CD4-positive, alpha-beta T cell (primary cell): ENCODE data around the gene ITGA11. TPM values are rescaled to one million over a fixed set of nuclear protein-coding genes. Genes with fewer than 3 reads are reported as not detected.

Experiments used
- ATAC-seq: fragments of 200-7000 bp; cut with Tn5 transposase; one replicate; pipeline ENCODE4 v1.10.0; 2022; ENCODE audit warnings: mild to moderate bottlenecking; ENCODE audit not compliant: poor library complexity
- CTCF ChIA-PET: fragments of 350-600 bp; sonication (Branson Sonifier 250); formaldehyde crosslinking; loops from one replicate; lab custom pipeline; 2021; ENCODE audit warnings: antibody characterized with exemption, inconsistent platforms; lab: Charles Lee
- POLR2A ChIA-PET: fragments of 350-600 bp; sonication (Branson Sonifier 250); formaldehyde crosslinking; loops from one replicate; lab custom pipeline; 2021; ENCODE audit warnings: antibody characterized with exemption, inconsistent platforms; lab: Charles Lee
- DNase-seq, 14 experiments: peaks; one replicate each; pipeline ENCODE4 v3.0.0-alpha.2; 2013 to 2020; ENCODE audit warnings: mixed read lengths in 2 of 14
- H3K27ac ChIP-seq, 2 donors: one replicate each; pipeline versions ENCODE4 v1.5.1 to v1.7.0; 2013; ENCODE audit warnings: low read length in 2 of 2, low read depth in 1 of 2, mild to moderate bottlenecking in 1 of 2
- H3K27me3 ChIP-seq, 2 experiments: 1 replicate in 1 of 2; 2 replicates in 1 of 2; pipeline versions ENCODE4 v1.6.1 to v1.7.0; 2013; ENCODE audit warnings: low read length in 2 of 2, control low read depth in 1 of 2, mild to moderate bottlenecking in 1 of 2, moderate library complexity in 1 of 2; ENCODE audit not compliant: insufficient read depth in 2 of 2, control insufficient read depth in 1 of 2
- H3K36me3 ChIP-seq: one replicate; pipeline ENCODE4 v1.6.1; 2013; ENCODE audit warnings: low read length, control low read depth; ENCODE audit not compliant: insufficient read depth
- H3K4me1 ChIP-seq: one replicate; pipeline ENCODE4 v1.6.1; 2013; ENCODE audit warnings: low read length, control low read depth; ENCODE audit not compliant: insufficient read depth
- H3K4me3 ChIP-seq: one replicate; pipeline ENCODE4 v1.5.1; 2013; ENCODE audit warnings: mild to moderate bottlenecking, low read length, moderate library complexity
- H3K9me3 ChIP-seq, 2 experiments: 1 replicate in 1 of 2; 2 replicates in 1 of 2; pipeline versions ENCODE4 v1.6.1 to v1.7.0; 2013; ENCODE audit warnings: low read length in 2 of 2, mild to moderate bottlenecking in 2 of 2, control low read depth in 1 of 2, moderate library complexity in 1 of 2; ENCODE audit not compliant: control insufficient read depth in 1 of 2, insufficient read depth in 1 of 2
- H3K27ac Mint-ChIP-seq: one replicate; pipeline ENCODE4 v1.8.0; 2020; ENCODE audit warnings: mixed read lengths
- H3K27me3 Mint-ChIP-seq: one replicate; pipeline ENCODE4 v1.8.0; 2021; ENCODE audit warnings: mixed read lengths
- H3K36me3 Mint-ChIP-seq: one replicate; pipeline ENCODE4 v1.8.0; 2021; ENCODE audit warnings: low read depth, mixed read lengths
- H3K4me1 Mint-ChIP-seq: one replicate; pipeline ENCODE4 v1.8.0; 2021; ENCODE audit warnings: low read depth, mixed read lengths
- H3K4me3 Mint-ChIP-seq: one replicate; pipeline ENCODE4 v1.8.0; 2020; ENCODE audit warnings: mild to moderate bottlenecking, mixed read lengths
- H3K9me3 Mint-ChIP-seq: one replicate; pipeline ENCODE4 v1.8.0; 2020; ENCODE audit warnings: mixed read lengths
- CTCF ChIP-seq: fragments of 200-600 bp; IDR thresholded peaks from one replicate; pipeline ENCODE4 v1.8.0; 2022; ENCODE audit warnings: antibody characterized with exemption, mild to moderate bottlenecking
- intact Hi-C, 2 experiments: fragments of 100-400 bp; cut with DNase I in 1 of 2; cut with micrococcal nuclease in 1 of 2; formaldehyde crosslinking; loops; one replicate each; pipeline versions ENCODE4 v1.15.1 to v1.9.0; 2023 to 2025; cut with DNase I, micrococcal nuclease
- polyA plus RNA-seq, 2 donors: library from polyadenylated mRNA; unstranded; fragments of 120-200 nt; gene quantifications; one replicate each; pipeline ENCODE4 v1.2.1, GENCODE V29; 2013
- total RNA-seq, 174 experiments: library from RNA in 2 of 174; stranded (reverse) in 2 of 174; gene quantifications; one replicate each; pipeline ENCODE4 v1.2.3 and lab custom pipeline; 2021 to 2026

Gene ITGA11
- under 1 TPM; 0.08 to 0.20 TPM for total RNA-seq
- 0.04 TPM for polyA plus RNA-seq (2013, experiment 1 of 2)
- polyA plus RNA-seq (2013, experiment 2 of 2) = 0.14 TPM
- total RNA-seq (lab: John Stamatoyannopoulos, UW) = 0 to 7.9 (median 0.07) reads per million in 172 experiments

- no peak for TF ChIP-seq CTCF
- H3K4me1 Mint-ChIP-seq = peaks cover 9% of the 10 kb centered on the region
- H3K27ac Mint-ChIP-seq = no peak within 1 kb of the TSS
- peaks cover 80% of the 10 kb centered on the region for H3K27me3 Mint-ChIP-seq
- no peak within 1 kb of the TSS for H3K4me3 ChIP-seq
- H3K36me3 Mint-ChIP-seq = no peaks in the 10 kb centered on the region
- ATAC-seq (no peak), DNase-seq (no peak)
- H3K9me3 Mint-ChIP-seq = no peaks in the 10 kb centered on the region
- H3K4me3 Mint-ChIP-seq = no peak within 1 kb of the TSS
- H3K9me3 ChIP-seq = peaks cover 0 to 8% of the 10 kb centered on the region in 2 experiments
- peaks cover 39 to 42% of the 10 kb centered on the region in 2 experiments for H3K27me3 ChIP-seq
- ChIA-PET CTCF (no interaction called here), POLR2A (no interaction called here)
- peaks cover 6% of the 10 kb centered on the region for H3K4me1 ChIP-seq
- no peak within 1 kb of the TSS for H3K27ac ChIP-seq
- intact Hi-C loops = no loop called here
- H3K36me3 ChIP-seq = no peaks in the 10 kb centered on the region
These were observed at the start of gene ITGA11 for GRCh38 chr15:68431792-68432401. TSS of gene ITGA11 (minus strand) at chr15:68432163. CDS start at chr15:68432066, 97 bp downstream.

- DNase-seq = no peak
- ATAC-seq = no peak
- intact Hi-C loops = no loop called here
These were observed 49.4 kb upstream of the ITGA11 start for GRCh38 chr15:68481321-68481720.

DNA sequence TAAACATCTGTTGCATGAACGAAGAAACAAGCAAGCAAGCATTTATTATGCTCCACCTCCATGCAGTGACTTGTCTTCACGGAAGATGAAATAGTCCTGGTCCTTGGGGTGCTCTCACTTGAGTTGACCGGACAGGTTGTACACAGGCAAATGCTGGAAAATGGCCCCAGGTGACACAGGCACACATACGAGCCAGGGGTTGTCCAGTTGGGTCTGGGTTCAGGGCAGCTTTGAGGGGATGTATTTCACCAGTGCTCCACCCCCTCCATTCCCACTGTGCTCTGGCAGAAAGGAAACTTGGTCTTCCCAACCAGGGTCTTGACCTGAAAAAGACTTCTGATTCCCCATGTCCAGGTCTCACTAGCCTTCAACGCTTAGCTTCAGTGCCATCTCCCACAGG lies 48.3 kb upstream of the ITGA11 start:
- no peaks in the 10 kb centered on the region for H3K4me1 Mint-ChIP-seq
- no peak overlapping the region for H3K4me3 ChIP-seq
- peaks cover 47% of the 10 kb centered on the region for H3K27me3 Mint-ChIP-seq
- no peak overlapping the region for H3K27ac ChIP-seq
- H3K36me3 ChIP-seq = no peaks in the 10 kb centered on the region
- intact Hi-C loops = no loop called here
- H3K9me3 Mint-ChIP-seq = no peaks in the 10 kb centered on the region
- no peak overlapping the region for H3K4me3 Mint-ChIP-seq
- CTCF ChIA-PET = no interaction called here
- no peaks in the 10 kb centered on the region for H3K4me1 ChIP-seq
- DNase-seq = no peak
- no peaks in the 10 kb centered on the region for H3K36me3 Mint-ChIP-seq
- no peak overlapping the region for H3K27ac Mint-ChIP-seq
- peaks cover 0 to 4% of the 10 kb centered on the region in 2 experiments for H3K9me3 ChIP-seq
- no peak for TF ChIP-seq CTCF
- POLR2A ChIA-PET = no interaction called here
- peaks cover 0 to 6% of the 10 kb centered on the region in 2 experiments for H3K27me3 ChIP-seq
- no peak for ATAC-seq

More at GRCh38 chr15:68481321-68481720, 49.4 kb upstream of the ITGA11 start:
- Histone ChIP-seq H3K4me3 (no peak overlapping the region), H3K27ac (no peak overlapping the region), H3K36me3 (no peaks in the 10 kb centered on the region), H3K4me1 (no peaks in the 10 kb centered on the region), H3K27me3 (peaks cover 0 to 6% of the 10 kb centered on the region in 2 experiments), H3K9me3 (peaks cover 0 to 4% of the 10 kb centered on the region in 2 experiments)
- ChIA-PET CTCF (no interaction called here), POLR2A (no interaction called here)
- H3K9me3 Mint-ChIP-seq = no peaks in the 10 kb centered on the region
- no peaks in the 10 kb centered on the region for H3K4me1 Mint-ChIP-seq
- TF ChIP-seq CTCF = no peak
- H3K4me3 Mint-ChIP-seq = no peak overlapping the region
- no peak overlapping the region for H3K27ac Mint-ChIP-seq
- peaks cover 46% of the 10 kb centered on the region for H3K27me3 Mint-ChIP-seq
- H3K36me3 Mint-ChIP-seq = no peaks in the 10 kb centered on the region
